ENCODE data around the gene KRT84.

KRT84 gene

DNA sequence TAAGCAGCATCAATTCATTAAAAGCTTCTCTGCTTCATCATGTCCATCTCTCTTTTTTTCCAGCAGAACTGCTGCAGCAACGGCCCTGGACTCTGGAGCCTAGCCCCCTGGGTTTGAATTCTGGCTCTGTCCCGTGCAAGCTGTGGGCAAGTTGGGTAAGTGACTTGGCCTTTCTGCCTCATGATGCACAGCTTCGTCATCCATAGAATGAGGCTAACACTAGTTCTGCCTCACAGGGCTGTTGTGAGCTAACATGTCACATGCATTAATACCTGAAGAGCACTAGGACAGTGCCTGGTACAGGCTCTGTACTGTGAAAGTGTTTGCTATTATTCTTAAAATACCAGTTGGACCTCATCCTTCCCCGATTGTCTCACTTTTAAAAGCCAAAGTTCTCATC is 16.5 kb upstream of the KRT84 start:
- Histone ChIP-seq H3K36me3 (ENCODE audit: insufficient read depth, low read length) (no peaks in the 10 kb centered on the region), H3K9me3 (ENCODE audit: control insufficient read depth, insufficient read depth, low read length) (no peaks in the 10 kb centered on the region), H3K4me1 (ENCODE audit: insufficient read depth, low read length) (no peaks in the 10 kb centered on the region)

DNA sequence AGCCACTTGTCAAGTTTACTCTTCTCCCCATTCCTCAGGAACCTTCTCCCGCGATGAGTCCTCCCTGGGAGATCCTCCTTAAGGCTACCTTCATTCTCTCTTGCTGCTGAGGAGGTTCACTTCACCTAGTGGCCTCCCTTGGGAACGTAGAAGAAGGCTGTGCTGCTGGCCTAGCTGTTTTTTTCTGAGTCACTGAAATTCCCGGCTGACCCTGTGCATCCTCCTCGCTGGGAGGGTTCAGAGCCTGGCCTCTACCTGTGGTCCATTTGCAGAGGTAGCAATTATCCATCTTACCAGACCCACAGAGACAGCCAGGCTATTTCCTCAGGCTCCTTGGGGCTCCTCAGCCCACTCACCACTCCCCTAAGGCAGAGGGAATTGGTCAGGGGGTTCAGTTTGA is 16.1 kb upstream of the KRT84 start:
- H3K9ac ChIP-seq (ENCODE audit: low read depth, low read length) = no peak overlapping the region
- H3K4me1 ChIP-seq (ENCODE audit: insufficient read depth, low read length) = no peaks in the 10 kb centered on the region
- H3K9me3 ChIP-seq (ENCODE audit: control insufficient read depth, insufficient read depth, low read length) = no peaks in the 10 kb centered on the region
- H3K36me3 ChIP-seq (ENCODE audit: insufficient read depth, low read length) = no peaks in the 10 kb centered on the region

More for the DNA sequence above, 16.5 kb upstream of the KRT84 start:
- no peak overlapping the region for H3K9ac ChIP-seq (ENCODE audit: low read depth, low read length)

DNA sequence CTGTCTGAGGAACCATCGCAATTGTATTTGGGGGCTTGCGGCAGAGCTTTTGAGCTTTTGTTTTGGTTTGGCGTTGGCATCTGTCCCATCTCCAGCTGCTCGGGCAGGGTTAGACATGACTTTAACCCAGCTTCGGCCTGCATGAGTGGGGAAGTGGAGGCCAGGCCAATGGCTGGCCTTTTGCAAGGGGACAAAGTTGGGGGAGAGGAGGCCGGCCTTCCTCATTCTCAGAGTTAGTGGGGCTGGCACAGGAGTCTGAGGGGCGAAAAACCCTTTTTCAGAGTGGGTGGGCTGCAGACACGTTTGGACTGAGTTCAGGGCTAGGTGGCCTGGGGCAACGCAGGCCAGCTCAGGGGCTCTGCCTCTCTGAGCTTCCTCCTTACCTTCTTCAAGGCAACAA is 15.5 kb upstream of the KRT84 start:
- Histone ChIP-seq H3K4me1 (ENCODE audit: insufficient read depth, low read length) (no peaks in the 10 kb centered on the region), H3K36me3 (ENCODE audit: insufficient read depth, low read length) (no peaks in the 10 kb centered on the region), H3K9ac (ENCODE audit: low read depth, low read length) (no peak overlapping the region), H3K9me3 (ENCODE audit: control insufficient read depth, insufficient read depth, low read length) (no peaks in the 10 kb centered on the region)

DNA sequence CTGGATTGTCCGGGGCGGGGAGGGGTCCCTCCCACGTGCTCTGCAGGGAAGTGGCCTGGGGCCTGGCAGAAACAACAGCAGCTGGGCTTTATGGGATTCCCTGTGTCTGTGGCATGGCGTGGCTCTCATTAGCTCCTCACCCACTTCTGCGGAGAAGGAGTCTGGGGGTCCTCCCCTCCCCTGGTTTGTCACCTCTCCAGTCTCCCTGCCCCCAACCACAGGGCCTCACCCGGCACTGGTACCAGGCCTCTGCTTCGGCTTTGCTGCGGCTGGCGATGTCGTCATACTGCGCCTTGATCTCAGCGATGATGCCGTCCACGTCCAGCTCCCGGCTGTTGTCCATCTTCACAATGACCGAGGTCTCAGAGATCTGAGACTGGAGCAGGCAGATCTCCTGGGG is 14.3 kb upstream of the KRT84 start:
- Histone ChIP-seq H3K36me3 (ENCODE audit: insufficient read depth, low read length) (no peaks in the 10 kb centered on the region), H3K4me1 (ENCODE audit: insufficient read depth, low read length) (no peaks in the 10 kb centered on the region), H3K9ac (ENCODE audit: low read depth, low read length) (no peak overlapping the region), H3K9me3 (ENCODE audit: control insufficient read depth, insufficient read depth, low read length) (no peaks in the 10 kb centered on the region)

DNA sequence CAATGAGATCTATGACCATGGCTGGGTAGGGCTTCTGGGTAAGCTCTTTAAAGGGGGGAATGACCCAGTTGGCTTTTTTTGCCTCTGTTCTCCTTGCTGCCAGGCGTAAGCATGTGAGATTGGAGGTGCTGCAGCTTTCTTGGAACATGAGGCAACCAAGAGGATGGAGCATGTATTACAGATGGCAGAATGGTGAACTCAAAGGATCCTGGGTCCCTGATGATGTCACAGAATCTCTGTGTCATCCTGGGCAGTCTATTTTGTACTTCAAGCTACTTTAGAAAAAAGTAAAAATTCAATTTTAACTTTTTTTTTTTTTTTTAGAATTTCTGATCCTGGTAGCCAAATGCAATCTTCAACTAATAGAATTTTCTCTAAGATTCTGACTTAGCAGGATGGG is 12.7 kb upstream of the KRT84 start:
- Histone ChIP-seq H3K9me3 (ENCODE audit: control insufficient read depth, insufficient read depth, low read length) (no peaks in the 10 kb centered on the region), H3K4me1 (ENCODE audit: insufficient read depth, low read length) (no peaks in the 10 kb centered on the region), H3K36me3 (ENCODE audit: insufficient read depth, low read length) (no peaks in the 10 kb centered on the region)

DNA sequence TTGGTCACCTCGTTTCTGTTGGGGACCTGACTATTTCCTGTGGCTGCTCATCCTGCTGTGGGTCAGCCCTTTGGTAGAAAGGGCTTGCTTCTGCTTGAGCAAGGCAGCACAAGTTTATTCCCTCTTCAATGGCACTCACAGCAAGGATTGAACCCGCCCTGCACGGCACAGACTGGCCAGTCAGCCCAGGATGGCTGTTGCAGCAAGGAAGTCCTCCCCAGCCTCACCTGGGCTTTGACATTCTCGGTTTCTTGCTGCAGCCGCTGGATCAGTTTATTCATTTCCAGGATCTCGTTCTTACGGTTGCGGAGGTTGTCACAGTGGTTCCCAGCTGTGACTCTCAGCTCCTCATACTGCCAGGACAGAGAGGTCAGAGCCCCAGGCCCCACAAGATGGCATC is 11.2 kb upstream of the KRT84 start:
- Histone ChIP-seq H3K9me3 (ENCODE audit: control insufficient read depth, insufficient read depth, low read length) (no peaks in the 10 kb centered on the region), H3K36me3 (ENCODE audit: insufficient read depth, low read length) (no peaks in the 10 kb centered on the region), H3K9ac (ENCODE audit: low read depth, low read length) (no peak overlapping the region), H3K4me1 (ENCODE audit: insufficient read depth, low read length) (no peaks in the 10 kb centered on the region)

More for the DNA sequence above, 12.7 kb upstream of the KRT84 start:
- H3K9ac ChIP-seq (ENCODE audit: low read depth, low read length) = no peak overlapping the region

DNA sequence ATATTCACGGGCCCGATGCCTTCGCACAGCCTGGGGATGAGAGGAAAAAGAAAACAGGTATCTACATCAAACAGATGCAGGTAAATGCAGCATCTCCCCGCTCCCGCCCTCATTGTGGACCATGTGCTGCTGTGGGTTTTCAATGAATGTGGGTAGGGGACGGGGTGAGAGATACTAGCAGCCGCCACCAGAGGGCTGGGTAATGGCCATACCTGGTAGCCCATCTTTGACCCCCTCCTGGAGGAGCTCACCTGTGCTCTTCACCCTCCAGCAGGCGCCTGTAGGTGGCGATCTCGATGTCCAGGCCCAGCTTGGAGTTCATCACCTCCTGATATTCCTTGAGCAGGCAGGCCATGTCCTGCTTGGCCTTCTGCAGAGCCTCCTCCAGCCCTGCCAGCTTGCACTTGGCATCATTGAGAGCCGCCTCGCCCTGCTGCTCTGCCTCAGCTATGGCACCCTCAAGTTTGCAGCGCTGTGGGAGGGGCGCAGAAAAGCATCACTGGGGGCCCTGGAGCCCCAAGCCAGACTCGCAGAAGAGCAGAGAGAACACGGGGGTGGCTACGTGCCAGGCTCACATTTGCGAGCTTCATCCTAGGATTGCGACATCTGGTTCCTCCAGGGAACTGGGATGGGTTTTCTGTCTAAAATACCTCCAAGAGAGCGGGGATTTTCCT is 10.4 kb upstream of the KRT84 start:
- no peaks in the 10 kb centered on the region; the same call in 1 of the 2 replicates for H3K4me1 ChIP-seq (ENCODE audit: insufficient read depth, low read length)

DNA sequence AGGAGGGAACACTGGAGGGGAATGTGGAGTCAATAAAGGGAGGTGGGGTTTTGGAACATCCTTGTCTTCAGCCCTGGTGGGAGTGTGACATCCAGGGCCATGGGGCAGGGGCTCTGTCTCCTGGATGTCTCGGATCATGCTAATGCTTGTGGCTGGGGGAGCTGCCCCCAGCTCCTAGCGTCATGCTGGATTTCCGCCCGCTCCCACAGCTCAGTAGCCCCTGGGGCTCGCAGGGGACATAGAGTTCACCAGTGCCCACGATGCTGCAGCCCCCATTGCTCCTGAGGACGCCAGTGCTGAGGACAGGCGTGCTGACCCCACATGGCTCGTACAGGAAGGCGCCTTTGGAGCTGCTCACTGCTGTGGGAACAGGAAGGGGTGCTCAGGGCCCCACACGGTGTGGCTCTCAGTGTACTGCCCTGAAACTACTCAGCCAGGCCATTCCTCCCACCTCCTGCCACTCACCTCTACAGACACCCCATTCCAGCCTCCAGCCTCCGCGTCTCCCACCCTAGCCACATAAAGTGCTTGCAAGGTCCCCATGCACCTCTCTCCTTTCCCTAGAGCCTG is 9.5 kb upstream of the KRT84 start:
- H3K9me3 ChIP-seq (ENCODE audit: control insufficient read depth, insufficient read depth, low read length) = no peaks in the 10 kb centered on the region
- H3K9ac ChIP-seq (ENCODE audit: low read depth, low read length) = no peak overlapping the region
- no peaks in the 10 kb centered on the region for H3K36me3 ChIP-seq (ENCODE audit: insufficient read depth, low read length)
- peaks cover 7% of the 10 kb centered on the region; the same call in 1 of the 2 replicates for H3K4me1 ChIP-seq (ENCODE audit: insufficient read depth, low read length)

More for the DNA sequence above, 10.4 kb upstream of the KRT84 start:
- no peaks in the 10 kb centered on the region for H3K36me3 ChIP-seq (ENCODE audit: insufficient read depth, low read length)
- no peaks in the 10 kb centered on the region for H3K9me3 ChIP-seq (ENCODE audit: control insufficient read depth, insufficient read depth, low read length)
- H3K9ac ChIP-seq (ENCODE audit: low read depth, low read length) = no peak overlapping the region

DNA sequence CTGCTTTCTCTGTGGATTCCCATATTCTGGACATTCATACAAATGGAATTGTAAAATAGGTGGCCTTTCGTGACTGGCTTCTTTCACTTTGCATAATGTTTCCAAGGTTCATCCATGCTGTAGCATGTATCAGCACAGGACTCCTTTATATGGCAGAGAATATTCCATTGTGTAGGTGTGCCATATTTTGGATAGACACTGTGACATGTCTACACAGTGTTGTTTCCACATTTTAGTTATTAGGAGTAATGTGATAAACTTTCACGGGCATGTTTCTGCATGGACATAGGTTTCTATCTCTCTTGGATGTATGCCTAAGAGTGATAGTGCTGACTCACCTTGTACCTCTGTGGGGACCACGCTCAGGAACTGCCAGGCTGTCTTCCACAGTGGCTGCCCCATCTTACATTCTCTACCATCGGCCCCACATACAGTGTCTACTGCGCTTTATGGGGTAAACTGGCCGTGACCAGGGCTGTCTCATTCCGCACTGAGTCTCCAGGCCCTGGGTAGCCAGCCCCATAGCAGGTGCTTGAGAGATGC is 7.1 kb upstream of the KRT84 start:
- no peaks in the 10 kb centered on the region for H3K9me3 ChIP-seq (ENCODE audit: control insufficient read depth, insufficient read depth, low read length)
- no peak overlapping the region for H3K9ac ChIP-seq (ENCODE audit: low read depth, low read length)
- H3K4me1 ChIP-seq (ENCODE audit: insufficient read depth, low read length) = peaks cover 7% of the 10 kb centered on the region; the same call in 1 of the 2 replicates
- H3K36me3 ChIP-seq (ENCODE audit: insufficient read depth, low read length) = no peaks in the 10 kb centered on the region

DNA sequence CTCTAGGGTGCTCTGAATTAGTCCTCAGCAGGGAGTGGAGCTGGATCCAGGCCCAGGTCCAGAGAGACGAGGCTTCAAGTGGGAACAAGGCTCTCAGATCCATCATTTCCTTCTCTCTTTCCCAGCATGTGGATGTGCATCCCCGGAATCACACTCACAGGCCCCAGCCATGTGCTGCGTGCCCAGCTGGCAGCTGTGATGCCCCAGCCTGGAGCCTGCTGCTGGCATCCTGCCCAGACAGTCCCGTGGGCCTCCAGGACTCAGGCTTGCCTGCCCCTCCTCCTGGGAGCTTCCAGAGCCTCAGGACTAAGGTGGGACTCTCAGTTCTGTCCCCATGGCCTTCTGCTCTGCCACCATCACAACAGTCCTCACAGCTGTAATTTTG is 6.2 kb upstream of the KRT84 start:
- Histone ChIP-seq H3K36me3 (ENCODE audit: insufficient read depth, low read length) (no peaks in the 10 kb centered on the region), H3K4me1 (ENCODE audit: insufficient read depth, low read length) (peaks cover 7% of the 10 kb centered on the region; the same call in 1 of the 2 replicates), H3K9me3 (ENCODE audit: control insufficient read depth, insufficient read depth, low read length) (no peaks in the 10 kb centered on the region), H3K9ac (ENCODE audit: low read depth, low read length) (no peak overlapping the region)

DNA sequence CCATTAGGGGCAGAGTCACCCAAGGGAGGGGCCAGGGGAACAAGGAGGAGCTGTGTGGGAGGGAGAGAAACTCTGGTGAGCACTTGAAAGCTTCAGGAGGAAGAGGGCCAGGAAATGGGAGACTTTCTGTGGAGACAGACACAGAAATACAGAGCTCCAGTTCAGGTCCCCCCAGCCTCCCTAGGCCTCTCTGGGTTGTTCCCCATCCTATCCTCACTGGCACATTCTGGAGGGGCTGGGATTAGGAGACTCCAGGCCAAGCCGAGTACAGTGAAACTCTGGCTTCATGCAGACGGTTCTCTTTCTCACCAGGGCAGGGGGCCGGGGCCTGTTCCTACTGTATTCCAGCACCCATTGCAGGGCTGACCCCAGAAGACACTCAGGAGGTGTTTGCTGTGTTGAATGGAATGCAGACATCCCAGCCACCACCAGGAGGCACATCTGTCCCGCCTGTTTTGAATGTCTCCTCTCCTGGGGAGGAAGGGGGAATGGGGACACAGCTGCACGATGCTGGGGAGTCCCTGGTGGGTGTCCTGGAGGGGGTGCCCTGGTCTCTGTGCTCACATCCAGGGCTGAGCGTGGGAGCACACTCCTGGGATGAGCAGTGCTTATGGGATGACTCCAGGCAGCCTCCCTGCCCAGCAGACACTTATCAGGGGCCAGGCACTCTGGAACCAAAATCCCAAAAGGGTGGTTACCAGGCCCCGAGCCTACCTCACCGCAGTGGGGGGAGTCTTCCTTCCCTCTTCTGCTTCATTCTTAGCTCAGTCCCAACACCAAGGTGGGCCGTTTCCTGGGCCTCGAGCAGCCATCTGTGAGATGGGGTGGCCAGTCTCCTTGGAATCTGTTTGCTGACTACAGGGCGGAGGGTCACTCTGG is 5.5 kb upstream of the KRT84 start:
- no peak overlapping the region for H3K9ac ChIP-seq (ENCODE audit: low read depth, low read length)
- no peaks in the 10 kb centered on the region for H3K9me3 ChIP-seq (ENCODE audit: control insufficient read depth, insufficient read depth, low read length)
- H3K36me3 ChIP-seq (ENCODE audit: insufficient read depth, low read length) = no peaks in the 10 kb centered on the region
- peaks cover 7% of the 10 kb centered on the region; the same call in 1 of the 2 replicates for H3K4me1 ChIP-seq (ENCODE audit: insufficient read depth, low read length)

DNA sequence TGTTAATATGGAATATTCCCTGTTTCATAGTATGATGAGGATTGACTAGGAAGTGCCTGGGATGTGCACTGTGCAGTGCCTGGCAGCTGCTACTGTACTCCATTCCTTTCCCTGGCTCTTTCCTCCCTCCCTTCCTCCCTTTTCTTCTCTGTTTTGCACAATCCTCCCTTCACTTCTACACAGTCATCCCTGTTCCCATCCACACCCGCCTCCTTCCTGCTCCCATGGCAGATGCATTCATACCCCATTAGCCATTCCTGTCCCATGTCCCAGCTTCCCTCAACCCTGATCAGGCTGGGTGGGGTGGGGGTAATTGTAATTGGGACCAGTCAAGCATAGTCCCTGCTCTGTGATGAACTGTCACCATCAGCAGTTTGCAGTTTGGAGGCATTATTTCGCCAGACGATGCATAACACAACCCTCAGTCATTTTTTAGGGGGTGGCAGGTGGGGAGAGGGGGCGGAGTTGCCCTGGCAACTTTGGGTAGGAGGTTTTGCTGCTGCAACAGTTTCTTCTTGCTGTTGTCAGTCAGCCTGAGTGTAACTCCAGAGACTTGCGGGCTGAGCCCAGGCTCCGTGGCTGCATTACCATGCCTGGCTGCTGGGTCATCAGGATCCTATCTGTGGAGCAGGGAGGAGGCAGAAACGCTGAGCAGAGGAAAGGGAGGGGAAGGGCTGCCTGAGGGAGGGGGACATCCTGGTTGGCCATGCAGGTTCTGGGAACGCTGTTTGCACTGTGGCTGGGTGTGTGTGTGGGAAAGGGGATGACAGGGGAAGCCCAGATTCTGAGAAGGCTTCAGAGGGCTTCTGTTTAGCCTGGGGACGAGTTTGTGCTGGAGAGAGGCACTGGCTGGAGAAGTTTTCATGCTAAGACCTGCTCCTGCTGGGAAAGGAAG is 4.1 kb upstream of the KRT84 start:
- Histone ChIP-seq H3K9me3 (ENCODE audit: control insufficient read depth, insufficient read depth, low read length) (no peaks in the 10 kb centered on the region), H3K4me1 (ENCODE audit: insufficient read depth, low read length) (peaks cover 7% of the 10 kb centered on the region; the same call in 1 of the 2 replicates), H3K9ac (ENCODE audit: low read depth, low read length) (no peak overlapping the region), H3K36me3 (ENCODE audit: insufficient read depth, low read length) (no peaks in the 10 kb centered on the region)

DNA sequence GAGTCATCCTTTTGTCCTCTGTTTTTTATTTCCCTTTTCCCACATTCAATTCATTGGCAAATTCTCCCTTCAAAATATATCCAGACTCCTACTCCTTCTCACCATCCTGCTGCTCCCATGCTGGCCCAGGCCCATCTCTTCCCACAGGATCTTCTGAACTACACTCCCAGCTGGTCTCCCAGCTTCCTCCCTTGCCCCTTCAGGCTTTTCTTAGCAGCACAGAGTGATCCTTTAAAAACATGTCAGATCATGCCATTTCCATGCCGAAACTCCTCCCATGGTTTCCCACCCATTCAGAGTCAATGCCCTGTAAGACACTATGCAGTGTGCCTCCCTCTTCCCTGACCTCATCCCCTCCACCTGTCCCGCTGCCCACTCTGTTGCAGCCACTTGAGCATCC is 2.4 kb upstream of the KRT84 start:
- no peaks in the 10 kb centered on the region for H3K36me3 ChIP-seq (ENCODE audit: insufficient read depth, low read length)
- no peaks in the 10 kb centered on the region for H3K9me3 ChIP-seq (ENCODE audit: control insufficient read depth, insufficient read depth, low read length)
- no peak overlapping the region for H3K9ac ChIP-seq (ENCODE audit: low read depth, low read length)
- peaks cover 7% of the 10 kb centered on the region; the same call in 1 of the 2 replicates for H3K4me1 ChIP-seq (ENCODE audit: insufficient read depth, low read length)

DNA sequence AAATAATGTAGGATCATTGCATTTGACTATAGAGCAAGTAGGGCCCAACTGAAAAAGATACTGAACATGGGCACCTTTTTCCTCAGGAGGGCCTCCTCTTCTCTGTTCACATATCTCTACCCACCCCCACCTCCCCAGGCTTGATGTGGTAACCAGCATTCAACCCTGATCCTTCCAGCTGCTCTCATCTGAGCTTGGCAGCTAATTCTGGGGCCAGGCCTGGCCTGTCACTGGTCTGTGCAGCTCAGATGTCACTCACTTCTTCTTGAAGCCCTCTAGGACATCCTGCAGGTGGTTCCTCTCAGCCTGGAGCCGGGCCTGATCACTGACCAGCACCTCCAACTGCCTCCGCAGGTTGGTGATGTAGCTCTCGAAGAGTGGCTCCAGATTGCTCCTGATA is 2.1 kb downstream of the KRT84 start:
- H3K36me3 ChIP-seq (ENCODE audit: insufficient read depth, low read length) = no peaks in the 10 kb centered on the region
- H3K9me3 ChIP-seq (ENCODE audit: control insufficient read depth, insufficient read depth, low read length) = no peaks in the 10 kb centered on the region
- no peaks in the 10 kb centered on the region for H3K4me1 ChIP-seq (ENCODE audit: insufficient read depth, low read length)
- H3K9ac ChIP-seq (ENCODE audit: low read depth, low read length) = no peak overlapping the region
